Measurements from ENCODE around the gene GAREM1.

Gene GAREM1

DNA sequence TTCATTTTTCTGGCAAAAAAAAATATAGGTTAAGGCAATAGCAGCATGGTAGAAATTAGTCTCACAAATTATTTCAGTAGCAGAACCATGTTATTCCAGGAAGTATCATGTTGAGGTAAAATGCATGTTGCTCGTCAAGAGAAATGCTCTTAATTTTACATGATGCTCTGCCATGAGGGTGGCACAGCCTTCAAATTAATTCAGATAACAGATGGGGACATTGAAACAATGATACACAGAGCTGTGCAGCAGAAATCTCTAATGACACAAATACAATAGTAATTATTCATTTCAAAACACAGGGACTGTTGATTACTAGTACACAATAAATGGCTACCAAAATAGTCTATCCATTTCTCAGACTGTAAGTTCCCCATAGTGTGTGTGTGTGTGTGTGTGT, 24.8 kb downstream of the GAREM1 start:
- H2AFZ ChIP-seq (ENCODE audit: low read depth, low read length) = no peak overlapping the region
- no peak overlapping the region for H3K4me3 ChIP-seq (ENCODE audit: low read depth in 1 of 2, low read length in 2 of 2)
- no peaks in the 10 kb centered on the region for H3K79me2 ChIP-seq (ENCODE audit: insufficient read depth, low read length)
- H3K4me2 ChIP-seq (ENCODE audit: insufficient read depth, low read length) = no peak overlapping the region
- no peaks in the 10 kb centered on the region for H4K20me1 ChIP-seq (ENCODE audit: insufficient read depth, low read length)
- no peak for TF ChIP-seq EZH2 (IDR thresholded peaks at IDR 0.05; ENCODE audit: borderline replicate concordance, low read depth, low read length, severe bottlenecking)
- TF ChIP-seq, protein P1, sequence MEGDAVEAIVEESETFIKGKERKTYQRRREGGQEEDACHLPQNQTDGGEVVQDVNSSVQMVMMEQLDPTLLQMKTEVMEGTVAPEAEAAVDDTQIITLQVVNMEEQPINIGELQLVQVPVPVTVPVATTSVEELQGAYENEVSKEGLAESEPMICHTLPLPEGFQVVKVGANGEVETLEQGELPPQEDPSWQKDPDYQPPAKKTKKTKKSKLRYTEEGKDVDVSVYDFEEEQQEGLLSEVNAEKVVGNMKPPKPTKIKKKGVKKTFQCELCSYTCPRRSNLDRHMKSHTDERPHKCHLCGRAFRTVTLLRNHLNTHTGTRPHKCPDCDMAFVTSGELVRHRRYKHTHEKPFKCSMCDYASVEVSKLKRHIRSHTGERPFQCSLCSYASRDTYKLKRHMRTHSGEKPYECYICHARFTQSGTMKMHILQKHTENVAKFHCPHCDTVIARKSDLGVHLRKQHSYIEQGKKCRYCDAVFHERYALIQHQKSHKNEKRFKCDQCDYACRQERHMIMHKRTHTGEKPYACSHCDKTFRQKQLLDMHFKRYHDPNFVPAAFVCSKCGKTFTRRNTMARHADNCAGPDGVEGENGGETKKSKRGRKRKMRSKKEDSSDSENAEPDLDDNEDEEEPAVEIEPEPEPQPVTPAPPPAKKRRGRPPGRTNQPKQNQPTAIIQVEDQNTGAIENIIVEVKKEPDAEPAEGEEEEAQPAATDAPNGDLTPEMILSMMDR (IDR thresholded peaks at IDR 0.05; ENCODE audit: borderline replicate concordance, extremely low read depth, low read length, poor library complexity, severe bottlenecking) = no peak
- no peaks in the 10 kb centered on the region for H3K4me1 ChIP-seq (ENCODE audit: insufficient read depth, low read length)
- H3K27ac ChIP-seq (ENCODE audit: low read length) = no peak overlapping the region
- no peak overlapping the region for H3K9ac ChIP-seq (ENCODE audit: low read depth, low read length)
- H3K36me3 ChIP-seq (ENCODE audit: insufficient read depth, low read length) = no peaks in the 10 kb centered on the region
- ATAC-seq (ENCODE audit: insufficient read depth, low read depth) (no peak), DNase-seq (no peak)
- no peaks in the 10 kb centered on the region for H3K9me3 ChIP-seq (ENCODE audit: insufficient read depth, low read length, severe bottlenecking)
- H3K27me3 ChIP-seq (ENCODE audit: insufficient read depth, low read length, poor library complexity) = no peaks in the 10 kb centered on the region

DNA sequence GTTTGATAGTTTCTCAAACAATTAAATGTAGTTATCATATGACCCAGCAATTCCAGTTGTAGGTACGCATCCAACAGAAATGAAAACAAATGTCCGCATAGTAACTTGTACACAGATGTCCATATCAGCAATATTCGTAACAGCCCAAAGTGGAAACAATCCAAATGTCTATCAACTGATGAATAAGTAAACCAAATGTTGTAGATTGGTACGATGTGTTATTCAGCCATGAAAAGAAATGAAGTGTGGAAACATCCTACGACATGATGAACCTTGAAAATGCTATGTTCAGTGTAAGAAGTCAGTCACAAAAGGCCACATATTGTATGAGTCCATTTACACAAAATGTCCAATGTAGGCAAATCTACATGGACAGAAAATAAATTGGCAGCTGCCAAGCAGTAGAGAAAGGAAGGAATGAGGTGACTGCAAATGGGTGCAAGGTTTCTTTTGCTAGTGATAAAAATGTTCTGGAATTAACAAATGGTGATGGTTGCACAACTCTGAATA, 26.9 kb downstream of the GAREM1 start:
- Histone ChIP-seq H3K4me3 (ENCODE audit: low read depth in 1 of 2, low read length in 2 of 2) (no peak overlapping the region), H3K27me3 (ENCODE audit: insufficient read depth, low read length, poor library complexity) (no peaks in the 10 kb centered on the region), H3K27ac (ENCODE audit: low read length) (no peak overlapping the region), H3K4me1 (ENCODE audit: insufficient read depth, low read length) (no peaks in the 10 kb centered on the region), H3K4me2 (ENCODE audit: insufficient read depth, low read length) (no peak overlapping the region), H3K9ac (ENCODE audit: low read depth, low read length) (no peak overlapping the region), H3K9me3 (ENCODE audit: insufficient read depth, low read length, severe bottlenecking) (no peaks in the 10 kb centered on the region), H4K20me1 (ENCODE audit: insufficient read depth, low read length) (no peaks in the 10 kb centered on the region), H3K79me2 (ENCODE audit: insufficient read depth, low read length) (no peaks in the 10 kb centered on the region), H2AFZ (ENCODE audit: low read depth, low read length) (no peak overlapping the region), H3K36me3 (ENCODE audit: insufficient read depth, low read length) (no peaks in the 10 kb centered on the region)
- ATAC-seq (ENCODE audit: insufficient read depth, low read depth) (no peak), DNase-seq (no peak)
- TF ChIP-seq, protein P1 (IDR thresholded peaks at IDR 0.05; ENCODE audit: borderline replicate concordance, extremely low read depth, low read length, poor library complexity, severe bottlenecking) = no peak
- no peak for TF ChIP-seq EZH2 (IDR thresholded peaks at IDR 0.05; ENCODE audit: borderline replicate concordance, low read depth, low read length, severe bottlenecking)

DNA sequence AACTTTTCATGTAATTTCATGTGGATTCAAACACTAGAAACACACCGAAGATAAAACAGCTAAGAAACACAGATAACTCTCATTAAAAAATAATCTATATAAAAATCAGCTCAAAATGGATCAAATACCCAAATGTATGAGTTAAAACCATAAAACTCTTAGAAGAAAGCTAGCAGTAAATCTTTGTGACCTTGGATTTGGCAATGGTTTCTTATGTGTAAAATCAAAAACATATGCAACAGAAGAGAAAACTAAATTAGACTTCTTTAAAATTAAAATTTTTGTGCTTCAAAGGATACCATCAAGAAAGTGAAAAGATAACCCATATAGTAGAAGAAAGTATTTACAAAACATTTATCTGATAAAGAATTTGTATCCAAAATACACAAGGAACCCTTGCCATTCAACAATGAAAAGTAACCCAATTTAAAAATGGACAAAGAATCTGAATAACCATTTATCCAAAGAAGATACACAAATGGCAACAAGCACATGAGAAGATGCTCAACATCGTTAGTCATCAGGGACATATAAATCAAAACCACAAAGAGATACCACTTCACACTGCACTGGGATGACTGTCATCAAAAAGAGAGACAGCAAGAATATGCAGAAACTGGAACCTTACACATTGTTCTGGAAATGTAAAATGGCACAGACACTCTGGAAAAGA, 27.5 kb downstream of the GAREM1 start:
- Histone ChIP-seq H3K9me3 (ENCODE audit: insufficient read depth, low read length, severe bottlenecking) (no peaks in the 10 kb centered on the region), H3K27ac (ENCODE audit: low read length) (no peak overlapping the region), H3K79me2 (ENCODE audit: insufficient read depth, low read length) (no peaks in the 10 kb centered on the region), H3K27me3 (ENCODE audit: insufficient read depth, low read length, poor library complexity) (no peaks in the 10 kb centered on the region), H3K36me3 (ENCODE audit: insufficient read depth, low read length) (no peaks in the 10 kb centered on the region), H3K4me2 (ENCODE audit: insufficient read depth, low read length) (no peak overlapping the region), H3K4me1 (ENCODE audit: insufficient read depth, low read length) (no peaks in the 10 kb centered on the region), H3K4me3 (ENCODE audit: low read depth in 1 of 2, low read length in 2 of 2) (no peak overlapping the region), H4K20me1 (ENCODE audit: insufficient read depth, low read length) (no peaks in the 10 kb centered on the region), H3K9ac (ENCODE audit: low read depth, low read length) (no peak overlapping the region), H2AFZ (ENCODE audit: low read depth, low read length) (no peak overlapping the region)
- no peak for DNase-seq
- ATAC-seq (ENCODE audit: insufficient read depth, low read depth) = no peak
- TF ChIP-seq, protein P1 (IDR thresholded peaks at IDR 0.05; ENCODE audit: borderline replicate concordance, extremely low read depth, low read length, poor library complexity, severe bottlenecking) = no peak
- TF ChIP-seq EZH2 (IDR thresholded peaks at IDR 0.05; ENCODE audit: borderline replicate concordance, low read depth, low read length, severe bottlenecking) = no peak

Measured in DND-41 (cell line).